ENCODE results near the gene SKAP1.
A peak's percentile ranks its signal among the peaks of the same experiment; 100 is the strongest.
"Not testable (repeated sequence)": the region's sequence is repeated elsewhere in the genome, so short reads cannot be mapped to it uniquely, and the experiment has no call there.

Gene SKAP1

DNA sequence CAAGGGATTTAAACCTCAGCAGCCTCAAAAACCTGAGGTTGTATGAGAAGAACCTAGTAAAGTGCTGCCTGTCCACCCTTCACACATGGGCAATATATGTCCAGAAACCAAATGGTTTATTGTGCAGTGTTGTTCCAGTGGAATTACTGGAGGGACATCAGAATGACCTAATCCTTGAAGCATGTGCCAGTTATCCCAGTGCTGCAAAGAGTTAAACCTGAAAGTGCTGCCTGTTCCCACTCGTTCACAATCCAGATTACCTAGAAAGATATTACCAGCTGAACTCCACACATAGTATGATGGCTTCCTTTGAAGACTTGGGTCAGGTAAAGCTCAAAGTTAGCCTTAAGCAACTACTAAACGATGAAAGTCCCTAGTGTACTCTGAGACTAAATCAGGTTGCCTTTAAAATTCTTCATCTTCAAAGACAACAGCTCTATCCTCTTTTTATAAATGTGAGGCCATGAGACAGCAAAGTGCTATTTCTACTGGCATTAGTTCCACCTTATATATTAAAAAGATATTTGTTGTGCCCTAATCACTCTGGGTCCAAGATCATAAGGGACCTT is 189.4 kb downstream of the SKAP1 start:
- no peak for DNase-seq

GRCh38 chr17:48240122-48240521 is 189.9 kb downstream of the SKAP1 start:
- no peak for DNase-seq

GRCh38 chr17:48239603-48239995 is 190.4 kb downstream of the SKAP1 start:
- DNase-seq, result no peak

DNA sequence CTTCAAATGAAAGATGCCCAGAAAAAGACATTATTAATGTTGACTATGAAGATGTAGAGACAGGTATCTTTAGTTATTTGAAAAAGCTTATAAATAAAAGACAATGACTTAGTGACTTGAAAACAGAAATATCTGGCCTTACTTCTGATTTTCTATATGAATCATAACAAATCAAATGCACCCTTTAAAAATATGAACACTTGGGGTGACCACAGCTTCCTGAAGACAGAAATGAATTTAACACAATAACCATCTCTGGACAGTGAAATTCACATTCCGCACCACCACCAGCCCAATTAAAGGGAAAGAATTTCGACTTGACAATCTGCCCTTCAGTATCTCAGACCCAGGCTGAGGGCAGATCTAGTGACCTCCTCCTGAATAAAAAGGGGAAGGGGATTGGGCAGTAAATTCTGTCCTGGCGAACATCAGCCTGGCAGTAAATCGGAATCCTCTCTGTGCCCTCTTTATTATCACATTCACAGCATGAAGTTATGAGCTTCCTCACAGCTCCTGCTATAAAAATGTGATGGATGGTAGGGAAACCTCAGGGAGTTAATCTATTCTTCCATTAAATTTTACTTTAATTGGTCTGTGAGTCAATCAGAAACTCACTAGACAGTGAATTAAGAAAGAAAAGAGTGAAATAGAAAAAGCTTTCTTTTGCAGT is 190.9 kb downstream of the SKAP1 start:
- peak in 1 of 2 experiments; percentile 56 for DNase-seq

GRCh38 chr17:48237456-48237855 is 192.6 kb downstream of the SKAP1 start:
- no peak for DNase-seq

DNA sequence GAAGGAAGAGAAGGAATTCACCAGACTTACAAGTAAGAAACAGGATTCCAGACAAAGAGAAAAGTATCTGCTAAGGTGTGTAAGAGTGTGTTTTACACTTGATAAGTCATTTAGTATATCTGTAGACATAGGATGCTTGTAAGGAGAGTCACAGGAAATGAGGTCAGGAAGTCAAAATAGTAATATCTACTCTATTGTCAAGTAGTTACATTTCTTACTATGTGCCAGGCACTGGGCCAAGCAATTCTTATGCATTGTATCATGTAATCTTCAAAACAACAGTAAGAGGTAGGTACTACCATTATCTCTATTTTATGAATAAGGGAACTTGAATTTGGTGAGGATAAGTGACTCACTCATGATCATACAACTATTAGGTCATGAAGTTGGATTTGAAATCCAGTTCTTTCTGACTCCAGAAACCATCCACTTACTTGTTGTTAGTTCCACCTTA is 193.3 kb downstream of the SKAP1 start:
- no peak for DNase-seq

DNA sequence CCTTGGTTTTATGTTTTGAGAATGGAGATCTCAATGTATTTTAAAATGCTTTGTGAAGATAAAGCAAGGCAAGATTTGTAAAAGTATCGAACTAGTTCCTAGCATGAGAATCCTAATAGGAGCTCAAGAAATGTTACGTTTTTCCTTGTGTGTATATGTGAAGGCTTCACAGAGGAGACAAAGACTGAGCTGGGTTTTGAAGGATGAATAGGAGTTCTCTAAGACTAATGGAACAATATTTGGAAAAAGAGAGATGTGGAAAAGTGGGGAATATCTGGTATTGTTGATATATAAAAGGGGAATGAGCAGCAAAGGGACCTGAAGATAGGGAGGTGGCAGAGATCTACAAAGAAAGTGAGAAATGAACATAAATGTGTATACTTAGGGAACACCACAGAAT is 195.1 kb downstream of the SKAP1 start:
- no peak for DNase-seq

- peak; percentile 86 to 94 for DNase-seq
Measured at GRCh38 chr17:48231995-48232959, 197.7 kb downstream of the SKAP1 start.

GRCh38 chr17:48229936-48230335 is 200.1 kb downstream of the SKAP1 start:
- no peak for DNase-seq

GRCh38 chr17:48228720-48229119 is 201.3 kb downstream of the SKAP1 start:
- DNase-seq, result no peak

DNA sequence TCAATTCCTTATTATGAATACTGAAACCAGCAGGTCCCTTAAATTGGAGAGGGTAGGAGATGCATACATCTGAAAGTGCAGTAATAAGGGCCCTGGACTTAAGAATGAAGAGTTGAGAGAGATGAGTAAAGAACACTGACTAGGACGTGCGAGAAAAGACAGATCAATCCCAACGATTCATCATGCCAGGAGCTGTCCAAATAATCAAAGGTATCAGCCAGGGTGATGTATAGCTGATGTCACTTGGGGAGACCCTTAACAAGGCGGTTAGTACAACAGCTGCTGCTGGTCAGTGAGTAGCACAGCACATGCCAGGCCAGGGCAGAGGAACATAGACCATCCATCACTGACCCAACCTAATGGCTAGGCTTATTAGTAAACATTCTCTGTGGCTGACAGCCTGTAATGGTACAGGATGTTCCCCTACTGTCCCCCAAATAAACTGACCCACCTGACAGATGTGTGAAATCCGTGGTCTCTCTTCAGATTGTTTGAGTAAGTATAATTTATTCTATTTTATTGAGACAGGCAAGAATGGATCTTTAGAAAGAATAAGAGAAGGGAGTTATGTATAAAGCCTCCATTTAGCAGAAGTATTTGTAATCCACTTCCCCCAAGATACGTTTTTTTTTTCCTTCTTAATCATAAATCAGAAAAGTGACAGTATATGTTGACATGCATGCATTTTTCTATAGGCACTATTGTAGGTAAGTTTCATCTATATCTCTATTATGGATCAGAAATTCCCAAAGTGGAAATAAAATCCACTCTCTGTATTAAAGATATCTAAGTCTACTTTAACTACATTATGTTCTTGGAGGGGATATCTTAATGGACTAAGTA is 204.1 kb downstream of the SKAP1 start:
- DNase-seq, result no peak

GRCh38 chr17:48223945-48224344 is 206.1 kb downstream of the SKAP1 start:
- DNase-seq, result no peak

DNA sequence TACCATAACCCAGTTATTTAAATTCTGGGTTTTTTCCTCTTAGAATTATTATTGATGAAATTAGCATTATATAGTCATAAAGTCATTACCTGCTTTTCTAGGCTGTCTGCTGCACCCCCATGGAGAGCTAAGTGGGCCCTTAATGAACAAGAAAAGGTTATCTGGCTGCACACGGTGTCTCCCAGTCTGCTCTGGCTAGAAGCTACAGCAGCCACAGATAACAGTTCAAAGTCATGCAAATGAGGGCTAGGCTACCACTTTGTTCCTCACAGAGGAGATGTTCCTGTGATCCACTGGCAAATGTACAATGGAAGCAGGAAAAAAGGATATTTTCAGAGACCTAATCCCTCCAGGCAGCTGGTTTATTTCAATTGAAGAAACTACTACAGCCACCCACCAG is 210.4 kb downstream of the SKAP1 start:
- no peak for DNase-seq

DNA sequence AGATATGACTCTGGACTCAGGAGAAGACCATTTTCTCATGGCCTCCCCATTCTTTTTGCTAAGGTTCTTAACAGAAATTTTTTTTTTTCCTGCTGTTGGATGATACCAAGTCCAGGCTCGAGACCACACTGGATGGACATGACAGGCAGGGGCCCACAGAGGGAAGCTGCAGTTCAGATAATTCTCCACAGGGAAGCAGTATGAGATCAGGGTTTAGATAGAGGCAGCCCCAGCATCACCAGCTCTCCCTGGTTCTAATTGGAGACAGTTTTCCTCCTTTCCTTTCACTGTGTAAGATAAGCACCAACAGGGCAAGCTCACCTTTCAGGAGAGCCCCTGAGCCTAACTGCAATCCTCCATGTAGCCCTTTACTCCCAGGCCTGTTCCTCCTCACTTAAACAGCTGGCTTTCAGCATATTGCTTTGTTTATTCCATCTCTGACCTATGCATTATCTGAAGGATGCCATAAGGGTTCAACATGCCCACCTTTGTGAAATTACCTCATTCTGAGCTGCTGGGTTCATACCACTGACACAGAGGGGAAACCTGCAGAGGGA is 214.4 kb downstream of the SKAP1 start:
- peak; percentile 76 to 78 for DNase-seq

DNA sequence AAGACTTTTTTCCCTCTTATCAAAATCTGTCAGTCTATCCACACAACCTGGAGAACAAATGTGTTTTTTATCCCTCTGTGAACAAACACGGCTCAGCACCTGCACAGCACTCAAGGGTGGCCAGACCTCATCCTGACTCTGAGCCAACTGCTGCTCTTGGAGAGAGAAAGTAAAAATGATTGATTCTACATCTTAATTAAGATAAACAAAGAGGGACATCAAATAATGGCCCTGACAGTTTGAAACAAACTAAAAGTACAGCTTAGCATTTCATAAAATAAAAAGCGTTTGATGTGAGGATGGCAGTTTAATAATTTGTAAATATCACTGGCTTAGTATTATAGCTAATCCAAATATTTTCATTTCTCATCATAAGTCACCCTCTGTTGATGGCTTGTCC is 216.2 kb downstream of the SKAP1 start:
- DNase-seq, result peak in 1 of 2 experiments; percentile 77

DNA sequence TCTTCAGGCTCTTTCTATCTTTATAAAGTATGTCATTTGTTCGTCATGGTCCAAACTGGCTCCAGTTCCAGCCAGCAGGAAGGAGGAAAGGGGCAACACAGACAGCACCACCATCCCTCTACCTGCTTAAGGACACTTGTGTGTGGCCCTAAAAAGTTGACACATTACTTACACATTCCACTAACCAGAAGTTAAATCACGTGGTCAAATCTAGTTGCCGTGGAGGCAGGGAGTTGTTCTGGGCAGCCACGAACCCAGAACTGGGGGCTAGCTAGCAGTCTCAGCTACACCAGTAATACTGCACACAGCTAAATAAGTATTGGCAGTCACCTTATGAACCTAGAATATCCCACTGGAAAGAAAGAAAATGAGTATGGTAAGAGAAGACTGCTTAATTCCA is 218.2 kb downstream of the SKAP1 start:
- DNase-seq, result no peak

GRCh38 chr17:48211011-48211410 is 219.0 kb downstream of the SKAP1 start:
- DNase-seq, result no peak

DNA sequence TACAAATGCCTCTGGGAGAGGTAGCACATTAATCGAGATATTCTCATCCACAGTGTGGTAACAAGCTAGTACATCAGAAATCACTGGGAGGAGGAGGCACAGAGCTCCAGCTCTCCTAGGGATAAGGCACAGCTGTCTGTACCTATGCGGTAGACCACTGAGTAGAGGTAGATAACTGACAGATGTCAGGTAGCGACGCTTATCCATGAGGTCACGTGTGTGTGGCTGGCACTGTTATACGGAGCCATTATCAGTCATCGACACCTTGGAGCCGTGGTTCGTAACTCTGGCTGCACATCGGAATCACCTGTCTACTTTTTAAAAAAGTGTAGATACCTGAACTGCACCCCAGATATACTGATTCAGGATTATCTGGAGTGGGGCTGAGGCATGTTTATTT is 220.0 kb downstream of the SKAP1 start:
- no peak for DNase-seq

- DNase-seq, result no peak
Measured at GRCh38 chr17:48207776-48208544, 222.1 kb downstream of the SKAP1 start.

DNA sequence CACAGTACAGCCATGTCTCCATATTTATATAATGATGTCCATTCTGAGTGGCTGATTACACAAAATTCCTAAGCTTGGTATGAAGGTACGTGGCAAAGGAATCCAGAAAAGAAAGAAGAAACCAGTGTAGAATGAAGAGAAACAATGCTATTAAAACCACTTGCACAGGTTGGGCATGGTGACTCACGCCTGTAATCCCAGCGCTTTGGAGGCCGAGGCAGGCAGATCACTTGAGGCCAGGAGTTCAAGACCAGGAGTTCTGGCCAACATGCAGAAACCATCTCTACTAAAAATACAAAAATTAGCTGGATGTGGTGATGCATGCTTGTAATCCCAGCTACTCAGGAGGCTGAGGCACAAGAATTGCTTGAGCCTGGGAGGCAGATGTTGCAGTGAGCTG is 223.0 kb downstream of the SKAP1 start:
- DNase-seq, result not testable (repeated sequence)

DNA sequence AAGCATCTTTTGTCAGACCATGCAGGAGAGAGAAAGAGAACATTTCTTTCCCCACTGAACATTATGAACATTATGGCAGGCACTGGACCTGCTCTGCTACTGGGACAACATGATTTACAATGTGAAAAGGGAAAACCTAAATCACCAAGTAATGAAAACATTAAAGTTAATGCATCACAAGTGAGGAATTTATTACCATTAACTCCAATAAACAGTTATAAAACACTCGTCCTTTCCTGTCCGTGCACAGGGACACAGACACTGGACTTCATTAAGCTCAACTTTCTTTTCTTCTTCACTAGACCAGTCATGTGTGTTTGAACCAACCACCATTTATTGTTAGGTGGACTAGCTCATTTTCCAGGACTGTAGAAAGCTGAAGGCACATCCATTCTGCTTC is 227.1 kb downstream of the SKAP1 start:
- no peak for DNase-seq
